Liver (tissue), 3 donors: ENCODE measurements around the gene HMG20B.
A peak's percentile ranks its signal among the peaks of the same experiment; 100 is the strongest.

Experiments
- GABPA ChIP-seq, 2 donors: IDR thresholded peaks in 1 of 2; conservative IDR thresholded peaks in 1 of 2; 2 replicates each; pipeline ENCODE4 v1.6.1; 2016; ENCODE audit warnings: antibody characterized with exemption in 2 of 2, mild to moderate bottlenecking in 1 of 2, moderate library complexity in 1 of 2
- RAD21 ChIP-seq, 2 donors: IDR thresholded peaks; 2 replicates each; pipeline ENCODE4 v1.6.1; 2016; ENCODE audit warnings: antibody characterized with exemption in 2 of 2, mild to moderate bottlenecking in 2 of 2
- RXRA ChIP-seq, 2 donors: IDR thresholded peaks; 2 replicates each; pipeline ENCODE4 v1.6.1; 2017 to 2018; ENCODE audit warnings: antibody characterized with exemption in 2 of 2, mild to moderate bottlenecking in 1 of 2
- SP1 ChIP-seq: IDR thresholded peaks from 2 replicates; pipeline ENCODE4 v1.6.1; 2018; ENCODE audit warnings: antibody characterized with exemption, mild to moderate bottlenecking
- TAF1 ChIP-seq: conservative IDR thresholded peaks from 2 replicates; pipeline ENCODE4 v1.6.1; 2016; ENCODE audit warnings: antibody characterized with exemption, mild to moderate bottlenecking
- YY1 ChIP-seq: IDR thresholded peaks from 2 replicates; pipeline ENCODE4 v1.6.1; 2016; ENCODE audit warnings: antibody characterized with exemption, mild to moderate bottlenecking
- TF ChIP-seq, protein P1 (sequence below): fragments of 150-350 bp; IDR thresholded peaks from 2 replicates; pipeline ENCODE4 v1.5.1; 2017; ENCODE audit warnings: improper control_type of control experiment, low read depth, low read length; ENCODE audit not compliant: missing input control
- TF ChIP-seq, protein P2 (sequence below): IDR thresholded peaks from 2 replicates; pipeline ENCODE4 v1.6.1; 2016; ENCODE audit warnings: antibody characterized with exemption
- TF ChIP-seq, protein P3 (sequence below): IDR thresholded peaks from 2 replicates; pipeline ENCODE4 v1.6.1; 2016; ENCODE audit warnings: antibody characterized with exemption
- TF ChIP-seq, protein P4 (sequence below): IDR thresholded peaks from 2 replicates; pipeline ENCODE4 v1.6.1; 2016; ENCODE audit warnings: antibody characterized with exemption, mild to moderate bottlenecking
- donor health status: healthy.
- donor health status: healthy.

DNA sequence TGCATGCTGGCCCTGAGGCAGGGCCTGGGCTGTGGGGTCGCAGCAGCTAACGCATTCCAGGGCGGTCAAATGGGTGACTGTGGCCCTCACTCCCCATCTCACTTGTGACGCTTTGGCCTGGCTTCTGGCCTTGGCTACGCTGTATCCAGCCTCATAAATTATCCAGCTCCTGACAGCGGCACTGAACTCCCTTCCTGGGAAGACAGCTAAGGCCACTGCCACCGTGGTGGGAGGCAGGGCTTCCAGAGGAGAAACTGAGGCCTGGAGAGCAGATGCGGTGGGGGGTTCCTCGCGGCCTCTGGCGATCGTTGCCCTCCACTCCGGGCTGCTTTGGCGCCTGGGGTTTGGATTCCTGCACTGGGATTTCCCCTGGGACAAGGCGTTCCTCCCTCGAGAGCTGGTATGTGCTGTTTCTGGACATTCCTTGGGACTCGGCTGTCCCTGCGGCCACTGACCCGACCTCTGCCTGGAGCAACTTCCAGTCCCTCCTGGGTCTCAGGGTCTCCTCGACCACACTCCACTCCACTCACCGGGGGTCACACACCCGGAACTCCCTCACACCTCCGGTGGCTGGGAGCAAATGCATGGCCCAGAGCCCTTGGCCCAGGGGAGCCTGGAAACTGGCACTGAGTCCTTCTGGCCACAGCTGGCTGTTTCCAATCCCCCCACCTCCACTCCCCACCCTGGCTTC, 30.5 kb downstream of the HMG20B start:
- TF ChIP-seq, protein P1, sequence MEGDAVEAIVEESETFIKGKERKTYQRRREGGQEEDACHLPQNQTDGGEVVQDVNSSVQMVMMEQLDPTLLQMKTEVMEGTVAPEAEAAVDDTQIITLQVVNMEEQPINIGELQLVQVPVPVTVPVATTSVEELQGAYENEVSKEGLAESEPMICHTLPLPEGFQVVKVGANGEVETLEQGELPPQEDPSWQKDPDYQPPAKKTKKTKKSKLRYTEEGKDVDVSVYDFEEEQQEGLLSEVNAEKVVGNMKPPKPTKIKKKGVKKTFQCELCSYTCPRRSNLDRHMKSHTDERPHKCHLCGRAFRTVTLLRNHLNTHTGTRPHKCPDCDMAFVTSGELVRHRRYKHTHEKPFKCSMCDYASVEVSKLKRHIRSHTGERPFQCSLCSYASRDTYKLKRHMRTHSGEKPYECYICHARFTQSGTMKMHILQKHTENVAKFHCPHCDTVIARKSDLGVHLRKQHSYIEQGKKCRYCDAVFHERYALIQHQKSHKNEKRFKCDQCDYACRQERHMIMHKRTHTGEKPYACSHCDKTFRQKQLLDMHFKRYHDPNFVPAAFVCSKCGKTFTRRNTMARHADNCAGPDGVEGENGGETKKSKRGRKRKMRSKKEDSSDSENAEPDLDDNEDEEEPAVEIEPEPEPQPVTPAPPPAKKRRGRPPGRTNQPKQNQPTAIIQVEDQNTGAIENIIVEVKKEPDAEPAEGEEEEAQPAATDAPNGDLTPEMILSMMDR, result no peak
- no peak for TF ChIP-seq GABPA (IDR thresholded peaks at IDR 0.05 in 1 of 2, conservative IDR thresholded peaks at IDR 0.05 in 1 of 2)
- TF ChIP-seq, protein P2, sequence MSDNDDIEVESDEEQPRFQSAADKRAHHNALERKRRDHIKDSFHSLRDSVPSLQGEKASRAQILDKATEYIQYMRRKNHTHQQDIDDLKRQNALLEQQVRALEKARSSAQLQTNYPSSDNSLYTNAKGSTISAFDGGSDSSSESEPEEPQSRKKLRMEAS, result no peak
- peak; percentile 79 for TF ChIP-seq SP1
- TF ChIP-seq TAF1, result no peak
- TF ChIP-seq YY1, result no peak
- peak; percentile 89 to 92 for TF ChIP-seq RXRA (IDR thresholded peaks at IDR 0.05)
- no peak for TF ChIP-seq RAD21 (IDR thresholded peaks at IDR 0.05)
- TF ChIP-seq, protein P3, sequence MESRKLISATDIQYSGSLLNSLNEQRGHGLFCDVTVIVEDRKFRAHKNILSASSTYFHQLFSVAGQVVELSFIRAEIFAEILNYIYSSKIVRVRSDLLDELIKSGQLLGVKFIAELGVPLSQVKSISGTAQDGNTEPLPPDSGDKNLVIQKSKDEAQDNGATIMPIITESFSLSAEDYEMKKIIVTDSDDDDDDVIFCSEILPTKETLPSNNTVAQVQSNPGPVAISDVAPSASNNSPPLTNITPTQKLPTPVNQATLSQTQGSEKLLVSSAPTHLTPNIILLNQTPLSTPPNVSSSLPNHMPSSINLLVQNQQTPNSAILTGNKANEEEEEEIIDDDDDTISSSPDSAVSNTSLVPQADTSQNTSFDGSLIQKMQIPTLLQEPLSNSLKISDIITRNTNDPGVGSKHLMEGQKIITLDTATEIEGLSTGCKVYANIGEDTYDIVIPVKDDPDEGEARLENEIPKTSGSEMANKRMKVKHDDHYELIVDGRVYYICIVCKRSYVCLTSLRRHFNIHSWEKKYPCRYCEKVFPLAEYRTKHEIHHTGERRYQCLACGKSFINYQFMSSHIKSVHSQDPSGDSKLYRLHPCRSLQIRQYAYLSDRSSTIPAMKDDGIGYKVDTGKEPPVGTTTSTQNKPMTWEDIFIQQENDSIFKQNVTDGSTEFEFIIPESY, result no peak
- TF ChIP-seq, protein P4, sequence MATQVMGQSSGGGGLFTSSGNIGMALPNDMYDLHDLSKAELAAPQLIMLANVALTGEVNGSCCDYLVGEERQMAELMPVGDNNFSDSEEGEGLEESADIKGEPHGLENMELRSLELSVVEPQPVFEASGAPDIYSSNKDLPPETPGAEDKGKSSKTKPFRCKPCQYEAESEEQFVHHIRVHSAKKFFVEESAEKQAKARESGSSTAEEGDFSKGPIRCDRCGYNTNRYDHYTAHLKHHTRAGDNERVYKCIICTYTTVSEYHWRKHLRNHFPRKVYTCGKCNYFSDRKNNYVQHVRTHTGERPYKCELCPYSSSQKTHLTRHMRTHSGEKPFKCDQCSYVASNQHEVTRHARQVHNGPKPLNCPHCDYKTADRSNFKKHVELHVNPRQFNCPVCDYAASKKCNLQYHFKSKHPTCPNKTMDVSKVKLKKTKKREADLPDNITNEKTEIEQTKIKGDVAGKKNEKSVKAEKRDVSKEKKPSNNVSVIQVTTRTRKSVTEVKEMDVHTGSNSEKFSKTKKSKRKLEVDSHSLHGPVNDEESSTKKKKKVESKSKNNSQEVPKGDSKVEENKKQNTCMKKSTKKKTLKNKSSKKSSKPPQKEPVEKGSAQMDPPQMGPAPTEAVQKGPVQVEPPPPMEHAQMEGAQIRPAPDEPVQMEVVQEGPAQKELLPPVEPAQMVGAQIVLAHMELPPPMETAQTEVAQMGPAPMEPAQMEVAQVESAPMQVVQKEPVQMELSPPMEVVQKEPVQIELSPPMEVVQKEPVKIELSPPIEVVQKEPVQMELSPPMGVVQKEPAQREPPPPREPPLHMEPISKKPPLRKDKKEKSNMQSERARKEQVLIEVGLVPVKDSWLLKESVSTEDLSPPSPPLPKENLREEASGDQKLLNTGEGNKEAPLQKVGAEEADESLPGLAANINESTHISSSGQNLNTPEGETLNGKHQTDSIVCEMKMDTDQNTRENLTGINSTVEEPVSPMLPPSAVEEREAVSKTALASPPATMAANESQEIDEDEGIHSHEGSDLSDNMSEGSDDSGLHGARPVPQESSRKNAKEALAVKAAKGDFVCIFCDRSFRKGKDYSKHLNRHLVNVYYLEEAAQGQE, result no peak
